K562 (cell line): ENCODE data around the gene CSMD2. TPM values are rescaled to one million over a fixed set of nuclear protein-coding genes. Genes with fewer than 3 reads are reported as not detected.

Experiments used
- ATAC-seq: fragments of 200-7000 bp; cut with Tn5 transposase; 3 replicates; pipeline ENCODE4 v1.9.1; 2020; ENCODE audit warnings: moderate library complexity
- BruUV-seq: library from RNA; stranded (reverse); fragments of 400-500 nt; replicated peaks from 2 replicates; lab custom pipeline; 2021; lab: Mats Ljungman, UMichigan
- CTCF ChIA-PET: fragments of 300-600 bp; formaldehyde crosslinking; extraction: SDS; loops from one replicate; lab custom pipeline; 2021; ENCODE audit warnings: low intra/inter-chr PET ratio; lab: Yijun Ruan, JAX
- POLR2A ChIA-PET: fragments of 300-600, 350-650 bp; sonication (Branson Sonifier 250); formaldehyde crosslinking; extraction: SDS; loops from one replicate; lab custom pipeline; 2021; ENCODE audit warnings: antibody characterized with exemption, inconsistent platforms; lab: Yijun Ruan, JAX
- DNase-seq, 4 experiments: peaks; one replicate each; pipeline versions ENCODE4 v3.0.0 to v3.0.0-alpha.2; 2011 to 2018; ENCODE audit warnings: low spot score in 3 of 4, mixed read lengths in 3 of 4; ENCODE audit errors: extremely low read depth in 1 of 4
- FAIRE-seq: peaks from 2 replicates; lab custom pipeline; 2011; peaks lifted over from hg19 to GRCh38; lab: Jason Lieb, UNC
- H2AFZ ChIP-seq: 2 replicates; pipeline ENCODE4 v1.6.0; 2011; ENCODE audit warnings: low read depth, low read length, control low read depth, inconsistent platforms
- H3K27ac ChIP-seq: fragments of 200-600 bp; 3 replicates; pipeline ENCODE4 v1.8.0; 2011; ENCODE audit warnings: low read depth, mild to moderate bottlenecking, control low read depth, inconsistent platforms, low read length, moderate library complexity, mixed read lengths; ENCODE audit errors: extremely low read depth
- H3K27me3 ChIP-seq, 2 experiments: fragments of 300-600 bp in 1 of 2; 2 replicates in 1 of 2; 3 replicates in 1 of 2; pipeline versions ENCODE4 v1.6.0 to v1.8.0; 2011; ENCODE audit warnings: inconsistent platforms in 2 of 2, low read length in 2 of 2, mild to moderate bottlenecking in 1 of 2, mixed read lengths in 1 of 2, moderate library complexity in 1 of 2; ENCODE audit not compliant: control insufficient read depth in 2 of 2, insufficient read depth in 2 of 2
- H3K36me3 ChIP-seq: fragments of 300-600 bp; 3 replicates; pipeline ENCODE4 v1.8.0; 2011; ENCODE audit warnings: mild to moderate bottlenecking, low read length, inconsistent platforms; ENCODE audit not compliant: control insufficient read depth, insufficient read depth
- H3K4me1 ChIP-seq, 2 experiments: fragments of 200-600 bp in 1 of 2; replicated peaks in 1 of 2; 2 replicates in 1 of 2; 3 replicates in 1 of 2; pipeline versions ENCODE4 v1.5.1 to v1.8.0; 2011; ENCODE audit warnings: inconsistent platforms in 2 of 2, low read length in 2 of 2, mild to moderate bottlenecking in 1 of 2, mixed read lengths in 1 of 2, moderate library complexity in 1 of 2; ENCODE audit not compliant: control insufficient read depth in 2 of 2, insufficient read depth in 2 of 2
- H3K4me2 ChIP-seq: 2 replicates; pipeline ENCODE4 v1.6.1; 2011; ENCODE audit warnings: low read length, control low read depth, inconsistent platforms, mixed read lengths; ENCODE audit not compliant: insufficient read depth
- H3K4me3 ChIP-seq: fragments of 200-600 bp; sonication (generic), shearing (Covaris generic); 2 replicates; pipeline ENCODE4 v1.5.1; 2016; ENCODE audit warnings: control low read depth, inconsistent platforms
- H3K79me2 ChIP-seq: fragments of 200-600 bp; 3 replicates; pipeline ENCODE4 v1.8.0; 2011; ENCODE audit warnings: low read length, inconsistent platforms; ENCODE audit not compliant: control insufficient read depth, insufficient read depth
- H3K9ac ChIP-seq, 2 experiments: 2 replicates each; pipeline versions ENCODE4 v1.6.0 to v1.6.1; 2011; ENCODE audit warnings: low read depth in 2 of 2, low read length in 2 of 2, control low read depth in 1 of 2, inconsistent platforms in 1 of 2, mild to moderate bottlenecking in 1 of 2, mixed read lengths in 1 of 2; ENCODE audit not compliant: insufficient read depth in 1 of 2
- H3K9me1 ChIP-seq: one replicate; pipeline ENCODE4 v1.6.0; 2011; ENCODE audit warnings: inconsistent platforms, mild to moderate bottlenecking, low read length, moderate library complexity; ENCODE audit not compliant: control insufficient read depth, insufficient read depth
- H3K9me3 ChIP-seq: replicated peaks from 2 replicates; pipeline ENCODE4 v1.5.1; 2011; ENCODE audit warnings: low read depth, low read length, inconsistent platforms; ENCODE audit not compliant: control insufficient read depth, insufficient read depth
- H4K20me1 ChIP-seq: replicated peaks from 2 replicates; pipeline ENCODE4 v1.6.1; 2011; ENCODE audit warnings: low read length, inconsistent platforms, mixed read lengths; ENCODE audit not compliant: control insufficient read depth, insufficient read depth
- CLOCK ChIP-seq: fragments of 250-450 bp; sonication (Bioruptor Pico); IDR thresholded peaks from 2 replicates; pipeline ENCODE4 v1.4.0; 2020; ENCODE audit warnings: mild to moderate bottlenecking, moderate library complexity, borderline replicate concordance
- ELF2 ChIP-seq: fragments of 250-450 bp; sonication (Bioruptor Pico); IDR thresholded peaks from 2 replicates; pipeline ENCODE4 v1.5.0; 2021; ENCODE audit warnings: mild to moderate bottlenecking
- HNRNPUL1 ChIP-seq: fragments of 200-400 bp; formaldehyde crosslinking; IDR thresholded peaks from 2 replicates; pipeline ENCODE4 v1.6.1; 2017; ENCODE audit warnings: low read length
- PHB ChIP-seq: fragments of 250-450 bp; sonication (Bioruptor Pico); IDR thresholded peaks from 2 replicates; pipeline ENCODE4 v1.5.0; 2021
- SMAD3 ChIP-seq: fragments of 450-650 bp; formaldehyde crosslinking; conservative IDR thresholded peaks from 2 replicates; pipeline ENCODE4 v1.4.0; 2020; ENCODE audit warnings: mild to moderate bottlenecking
- ZBTB7A ChIP-seq: IDR thresholded peaks from 2 replicates; pipeline ENCODE4 v1.6.1; 2011; ENCODE audit warnings: low read depth, mild to moderate bottlenecking, low read length, moderate library complexity, borderline replicate concordance; ENCODE audit not compliant: control insufficient read depth
- ZNF165 ChIP-seq: fragments of 250-450 bp; sonication (Bioruptor Pico); IDR thresholded peaks from 2 replicates; pipeline ENCODE4 v1.4.0; 2020; ENCODE audit warnings: borderline replicate concordance
- ZNF212 ChIP-seq: fragments of 450-650 bp; formaldehyde crosslinking; IDR thresholded peaks from 2 replicates; pipeline ENCODE4 v1.4.0; 2020; ENCODE audit warnings: mild to moderate bottlenecking
- ZNF589 ChIP-seq: fragments of 200-800 bp; sonication (Bioruptor generic); IDR thresholded peaks from 2 replicates; pipeline ENCODE4 v1.6.1; 2016; ENCODE audit warnings: low read depth, missing genetic modification characterization, missing compliant biosample characterization
- ZNF696 ChIP-seq: fragments of 250-450 bp; sonication (Bioruptor Pico); conservative IDR thresholded peaks from 2 replicates; pipeline ENCODE4 v1.4.0; 2020; ENCODE audit warnings: mild to moderate bottlenecking, moderate library complexity
- WGBS: fragments of 100-300 bp; shearing (Covaris generic); methylation state at CpG from one replicate; pipeline ENCODE4 v1.1.6; 2016; ENCODE audit warnings: low coverage, mixed read lengths; ENCODE audit not compliant: insufficient coverage; ENCODE audit errors: missing lambda C conversion rate; 5-methylcytosine and 5-hydroxymethylcytosine counted together
- in situ Hi-C: fragments of 300-500 bp; cut with MboI; formaldehyde crosslinking; loops from 4 replicates; pipeline ENCODE4 v1.15.0; 2018; ENCODE audit warnings: inconsistent platforms, mixed read lengths
- intact Hi-C: fragments of 100-400 bp; cut with micrococcal nuclease; formaldehyde crosslinking; loops from 2 replicates; pipeline ENCODE4 v1.14.2; 2022
- polyA plus RNA-seq, 8 experiments: library from polyadenylated mRNA; depleted of rRNA in 4 of 8; stranded (reverse) in 5 of 8; unstranded in 3 of 8; fragments of >200 nt; fragmentation: Nextera tagmentation in 2 of 8; fragmentation: Illumina TruSeq in 1 of 8; extraction: Ambion mirVana in 2 of 8; extraction: Trizol in 1 of 8; gene quantifications; 2 replicates each; pipeline versions ENCODE4 v1.2.1 to v1.2.3, GENCODE V29; 2011 to 2014; ENCODE audit warnings: inconsistent platforms in 1 of 8, missing spikeins in 1 of 8
- total RNA-seq, 7 experiments: library from RNA; depleted of rRNA in 6 of 7; stranded (reverse); fragments of >200 nt in 6 of 7; fragmentation: Illumina TruSeq in 2 of 7; extraction: Trizol in 2 of 7; gene quantifications; 2 replicates each; pipeline versions ENCODE4 v1.2.1 to v1.2.3, GENCODE V29; 2011 to 2021; ENCODE audit warnings: low replicate concordance in 1 of 7

Gene CSMD2
- total and polyA plus RNA-seq, 9 of the 15 experiments (the other 6 are each of a cell fraction or from before 2014, with no cell fraction given), result not detected

DNA sequence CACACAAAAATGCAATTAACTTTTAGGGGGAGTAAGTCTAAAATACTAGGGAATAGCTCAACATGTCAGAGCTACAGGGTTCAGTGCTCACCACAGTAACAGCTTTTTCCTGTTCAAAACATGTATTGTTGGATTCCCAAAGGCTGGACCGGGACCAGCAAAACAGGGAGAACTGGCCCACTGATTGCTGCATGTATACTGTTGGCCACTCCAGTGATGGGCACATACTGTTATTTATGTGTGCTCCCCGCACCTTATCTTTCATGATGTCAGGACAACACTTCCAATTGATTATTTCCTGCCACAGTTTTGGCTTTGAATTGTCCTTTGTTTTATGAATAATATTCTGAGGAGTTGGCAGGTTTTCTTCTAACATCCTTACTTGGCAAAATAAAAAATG lies 250.5 kb downstream of the CSMD2 start (continued):
- TF ChIP-seq HNRNPUL1, result no peak
- no peak for TF ChIP-seq PHB (CRISPR knock-in tag)
- TF ChIP-seq ZBTB7A, result no peak
- no peak for TF ChIP-seq ELF2 (CRISPR knock-in tag)
- TF ChIP-seq ZNF165 (CRISPR knock-in tag), result no peak
- TF ChIP-seq SMAD3, result no peak

DNA sequence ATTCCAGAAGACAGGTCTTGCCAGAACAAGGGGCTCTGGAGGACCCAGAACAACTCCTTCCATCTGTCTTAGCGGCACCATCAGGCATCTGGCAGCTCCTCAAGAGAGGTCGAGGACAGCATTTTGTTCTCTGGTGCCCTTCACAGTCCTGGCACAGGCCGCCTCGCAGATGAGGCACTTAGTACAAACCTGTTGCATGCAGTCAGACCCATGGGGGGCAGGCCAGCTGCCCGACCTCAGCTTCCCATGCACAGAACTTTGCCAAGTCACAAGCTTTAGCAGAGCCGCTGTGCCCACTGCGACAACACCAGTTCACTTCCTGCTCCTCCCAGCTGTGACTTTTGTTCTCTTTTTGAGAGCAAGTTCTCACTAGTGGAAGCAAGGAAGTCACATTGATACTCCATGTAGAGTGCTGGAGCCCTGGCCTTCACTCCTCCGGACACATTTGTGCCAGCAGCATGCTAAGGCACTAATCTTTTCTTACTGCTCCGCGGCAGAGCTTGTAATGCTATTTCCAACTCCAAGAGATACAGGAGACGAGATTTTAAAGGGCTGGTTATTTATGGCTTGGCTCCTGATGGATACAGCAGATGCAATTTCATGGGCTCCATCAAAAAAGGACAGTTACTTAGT lies 256.6 kb downstream of the CSMD2 start:
- no TSS peak for BruUV-seq
- Histone ChIP-seq H3K36me3 (no peaks in the 10 kb centered on the region), H3K27me3 (no peaks in the 10 kb centered on the region; a peak in 1 of 5 replicates), H3K9ac (no peak overlapping the region), H3K4me2 (no peak overlapping the region), H3K4me1 (no peaks in the 10 kb centered on the region), H2AFZ (no peak overlapping the region), H3K27ac (no peak overlapping the region), H3K4me3 (no peak overlapping the region), H4K20me1 (no peaks in the 10 kb centered on the region), H3K79me2 (no peaks in the 10 kb centered on the region), H3K9me3 (no peaks in the 10 kb centered on the region), H3K9me1 (no peaks in the 10 kb centered on the region)
- in situ Hi-C loops, result no loop called here
- DNase-seq (no peak), FAIRE-seq (no peak), ATAC-seq (no peak)
- ChIA-PET CTCF (no interaction called here), POLR2A (interaction anchor here (1.0 to 1.1 kb wide), 2 partner anchors 9 to 27 kb away, joined by 3 read pairs; no protein-coding TSS in a partner anchor)
- TF ChIP-seq PHB (CRISPR knock-in tag) (no peak), ZNF696 (CRISPR knock-in tag) (no peak), ZNF212 (CRISPR knock-in tag) (no peak), CLOCK (CRISPR knock-in tag) (no peak), ZNF589 (CRISPR knock-in tag) (no peak)
- WGBS, result 1% methylated on average over 11 of the region's 11 CpGs
- intact Hi-C loops, result no loop called here
